Measurements from ENCODE around the gene CYBA.

- no peak for TF ChIP-seq POLR2A (IDR thresholded peaks at IDR 0.05; ENCODE audit: low read length)
- TF ChIP-seq GATA1 (IDR thresholded peaks at IDR 0.05; ENCODE audit: low read depth, low read length), result no peak
Measured at GRCh38 chr16:88631920-88632586, 18.8 kb downstream of the CYBA start.
